ENCODE measurements around the gene ACP6. TPM values are rescaled to one million over a fixed set of nuclear protein-coding genes. Genes with fewer than 3 reads are reported as not detected.
A peak's percentile ranks its signal among the peaks of the same experiment; 100 is the strongest.

Gene ACP6
- total RNA-seq, 1 experiment from 2014 or later = 31.5 TPM

GRCh38 chr1:147643974-147644373 is 26.4 kb downstream of the ACP6 start:
- H3K4me3 Mint-ChIP-seq = no peak overlapping the region
- H3K27ac Mint-ChIP-seq = no peak overlapping the region
- H3K9me3 Mint-ChIP-seq = no peaks in the 10 kb centered on the region
- ChIA-PET POLR2A (no interaction called here), CTCF (interaction anchor here (1.5 kb wide), 1 partner anchor 11 kb away, joined by 4 read pairs; no protein-coding TSS in a partner anchor)
- ATAC-seq (no peak), DNase-seq (ENCODE audit: low spot score) (no peak)
- TF ChIP-seq ZMAT4 (CRISPR knock-in tag; IDR thresholded peaks at IDR 0.05) (no peak), ZNF232 (CRISPR knock-in tag; IDR thresholded peaks at IDR 0.05) (no peak), ZNF671 (CRISPR knock-in tag; IDR thresholded peaks at IDR 0.05) (no peak), TEAD1 (CRISPR knock-in tag; IDR thresholded peaks at IDR 0.05) (no peak), MLX (CRISPR knock-in tag; IDR thresholded peaks at IDR 0.05) (no peak), RORB (CRISPR knock-in tag; IDR thresholded peaks at IDR 0.05) (no peak), JUN (CRISPR knock-in tag; IDR thresholded peaks at IDR 0.05) (no peak), USF2 (CRISPR knock-in tag; IDR thresholded peaks at IDR 0.05) (no peak), OVOL2 (CRISPR knock-in tag; IDR thresholded peaks at IDR 0.05; ENCODE audit: borderline replicate concordance) (no peak)
- TF ChIP-seq, protein P1, sequence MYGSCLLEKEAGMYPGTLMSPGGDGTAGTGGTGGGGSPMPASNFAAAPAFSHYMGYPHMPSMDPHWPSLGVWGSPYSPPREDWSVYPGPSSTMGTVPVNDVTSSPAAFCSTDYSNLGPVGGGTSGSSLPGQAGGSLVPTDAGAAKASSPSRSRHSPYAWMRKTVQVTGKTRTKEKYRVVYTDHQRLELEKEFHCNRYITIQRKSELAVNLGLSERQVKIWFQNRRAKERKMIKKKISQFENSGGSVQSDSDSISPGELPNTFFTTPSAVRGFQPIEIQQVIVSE (CRISPR knock-in tag; IDR thresholded peaks at IDR 0.05; ENCODE audit: borderline replicate concordance) = no peak
- peaks cover 11% of the 10 kb centered on the region for H3K4me1 Mint-ChIP-seq
- peaks cover 9% of the 10 kb centered on the region for H3K36me3 Mint-ChIP-seq
- H3K27me3 Mint-ChIP-seq (ENCODE audit: low read depth) = no peaks in the 10 kb centered on the region

DNA sequence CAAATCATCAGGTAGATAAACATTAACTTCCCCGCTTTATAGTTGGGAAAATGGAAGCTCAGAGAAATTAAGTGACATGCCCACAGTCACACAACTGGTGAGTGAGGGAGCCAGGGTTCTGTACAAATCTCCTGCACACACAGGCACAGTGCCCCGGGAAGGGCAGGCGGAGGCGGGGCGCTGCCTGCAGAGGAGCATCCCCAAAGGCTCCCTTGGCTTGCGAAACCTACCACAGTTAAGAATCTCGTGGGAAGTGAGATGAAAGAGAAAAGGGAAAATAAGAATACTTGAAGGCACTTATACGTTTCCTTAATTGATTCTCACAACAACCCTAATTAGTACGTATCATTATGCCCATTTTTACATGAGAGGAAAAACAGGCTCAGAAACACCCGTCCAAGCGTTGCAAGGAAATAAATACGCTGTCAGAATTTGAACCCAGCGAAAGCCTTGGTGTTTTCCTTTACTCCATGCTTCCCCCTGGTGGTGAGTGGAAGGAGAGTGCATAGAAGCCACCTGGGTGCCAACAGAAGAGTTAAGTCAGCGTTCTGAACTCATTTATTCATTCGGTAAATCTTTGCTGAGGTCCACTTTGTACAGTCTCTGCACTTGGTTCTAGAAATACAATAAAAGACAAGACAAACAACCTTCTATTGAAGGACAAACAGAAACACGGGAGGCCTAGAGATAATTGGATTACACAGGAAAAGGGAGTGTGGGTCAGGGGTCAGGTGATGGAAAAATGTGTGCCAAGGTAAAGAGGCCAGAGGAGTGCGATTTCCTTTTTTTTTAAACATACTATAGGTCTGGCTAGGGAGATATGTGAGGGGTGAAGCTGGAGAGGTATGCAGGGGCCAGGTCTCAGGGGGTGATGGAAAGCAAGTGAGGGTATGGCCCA is 28.4 kb downstream of the ACP6 start:
- Mint-ChIP-seq H3K4me1 (peaks cover 11% of the 10 kb centered on the region), H3K36me3 (peaks cover 7% of the 10 kb centered on the region; the same call in 1 of the 2 replicates), H3K27ac (no peak overlapping the region), H3K4me3 (no peak overlapping the region), H3K9me3 (no peaks in the 10 kb centered on the region), H3K27me3 (ENCODE audit: low read depth) (no peaks in the 10 kb centered on the region)
- TF ChIP-seq, protein P2, sequence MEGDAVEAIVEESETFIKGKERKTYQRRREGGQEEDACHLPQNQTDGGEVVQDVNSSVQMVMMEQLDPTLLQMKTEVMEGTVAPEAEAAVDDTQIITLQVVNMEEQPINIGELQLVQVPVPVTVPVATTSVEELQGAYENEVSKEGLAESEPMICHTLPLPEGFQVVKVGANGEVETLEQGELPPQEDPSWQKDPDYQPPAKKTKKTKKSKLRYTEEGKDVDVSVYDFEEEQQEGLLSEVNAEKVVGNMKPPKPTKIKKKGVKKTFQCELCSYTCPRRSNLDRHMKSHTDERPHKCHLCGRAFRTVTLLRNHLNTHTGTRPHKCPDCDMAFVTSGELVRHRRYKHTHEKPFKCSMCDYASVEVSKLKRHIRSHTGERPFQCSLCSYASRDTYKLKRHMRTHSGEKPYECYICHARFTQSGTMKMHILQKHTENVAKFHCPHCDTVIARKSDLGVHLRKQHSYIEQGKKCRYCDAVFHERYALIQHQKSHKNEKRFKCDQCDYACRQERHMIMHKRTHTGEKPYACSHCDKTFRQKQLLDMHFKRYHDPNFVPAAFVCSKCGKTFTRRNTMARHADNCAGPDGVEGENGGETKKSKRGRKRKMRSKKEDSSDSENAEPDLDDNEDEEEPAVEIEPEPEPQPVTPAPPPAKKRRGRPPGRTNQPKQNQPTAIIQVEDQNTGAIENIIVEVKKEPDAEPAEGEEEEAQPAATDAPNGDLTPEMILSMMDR (IDR thresholded peaks at IDR 0.05) = peak; percentile 84
- TF ChIP-seq ZNF423 (CRISPR knock-in tag; IDR thresholded peaks at IDR 0.05) = no peak
- TF ChIP-seq SP1 (CRISPR knock-in tag; conservative IDR thresholded peaks at IDR 0.05) = no peak
- peak; percentile 34 for ATAC-seq
- DNase-seq (ENCODE audit: low spot score) = peak; percentile 55
- POLR2A ChIA-PET = no interaction called here
- CTCF ChIA-PET = interaction anchor here (0.6 to 2.0 kb wide), 19 partner anchors 9 to 368 kb away, joined by 3 to 28 read pairs (median 5); partner anchors contain the start of gene ACP6

DNA sequence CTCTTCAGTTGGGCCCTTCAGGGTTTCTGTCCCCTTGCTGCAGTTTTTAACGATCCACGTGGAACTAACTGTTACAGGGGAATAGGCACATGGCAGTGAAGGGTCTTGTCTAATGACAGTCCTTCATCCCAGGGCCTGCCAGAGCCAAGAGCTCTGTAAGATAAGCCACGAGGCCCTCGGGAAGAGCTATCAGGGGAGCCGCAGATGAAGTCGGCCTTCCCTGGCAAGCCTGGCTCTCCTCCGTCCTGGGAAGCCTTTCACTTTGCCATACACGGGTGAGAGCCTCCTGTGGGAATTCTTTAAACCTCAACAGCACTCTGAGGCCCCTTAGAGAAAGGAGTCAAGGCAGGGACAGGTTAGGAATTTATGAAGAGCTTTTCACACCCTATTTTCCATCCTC is 29.0 kb downstream of the ACP6 start:
- Mint-ChIP-seq H3K27me3 (ENCODE audit: low read depth) (no peaks in the 10 kb centered on the region), H3K4me3 (no peak overlapping the region), H3K9me3 (no peaks in the 10 kb centered on the region), H3K36me3 (peaks cover 7% of the 10 kb centered on the region; the same call in 1 of the 2 replicates), H3K27ac (no peak overlapping the region), H3K4me1 (peaks cover 11% of the 10 kb centered on the region)
- ChIA-PET POLR2A (no interaction called here), CTCF (interaction anchor here (0.6 to 2.0 kb wide), 21 partner anchors 8 to 368 kb away, joined by 3 to 28 read pairs (median 4); partner anchors contain the start of gene ACP6)
- ATAC-seq (no peak; the same call in 1 of the 2 replicates), DNase-seq (ENCODE audit: low spot score) (no peak)
- TF ChIP-seq FOXP1 (CRISPR knock-in tag; IDR thresholded peaks at IDR 0.05; ENCODE audit: borderline replicate concordance) (no peak), SOX15 (CRISPR knock-in tag; IDR thresholded peaks at IDR 0.05) (no peak), ATF1 (CRISPR knock-in tag; IDR thresholded peaks at IDR 0.05) (no peak), GTF2I (CRISPR knock-in tag; conservative IDR thresholded peaks at IDR 0.05) (no peak), GABPB1 (CRISPR knock-in tag; IDR thresholded peaks at IDR 0.05) (no peak), MLX (CRISPR knock-in tag; IDR thresholded peaks at IDR 0.05) (no peak), KAT7 (CRISPR knock-in tag; IDR thresholded peaks at IDR 0.05; ENCODE audit: borderline replicate concordance) (no peak)
- TF ChIP-seq, protein P3, sequence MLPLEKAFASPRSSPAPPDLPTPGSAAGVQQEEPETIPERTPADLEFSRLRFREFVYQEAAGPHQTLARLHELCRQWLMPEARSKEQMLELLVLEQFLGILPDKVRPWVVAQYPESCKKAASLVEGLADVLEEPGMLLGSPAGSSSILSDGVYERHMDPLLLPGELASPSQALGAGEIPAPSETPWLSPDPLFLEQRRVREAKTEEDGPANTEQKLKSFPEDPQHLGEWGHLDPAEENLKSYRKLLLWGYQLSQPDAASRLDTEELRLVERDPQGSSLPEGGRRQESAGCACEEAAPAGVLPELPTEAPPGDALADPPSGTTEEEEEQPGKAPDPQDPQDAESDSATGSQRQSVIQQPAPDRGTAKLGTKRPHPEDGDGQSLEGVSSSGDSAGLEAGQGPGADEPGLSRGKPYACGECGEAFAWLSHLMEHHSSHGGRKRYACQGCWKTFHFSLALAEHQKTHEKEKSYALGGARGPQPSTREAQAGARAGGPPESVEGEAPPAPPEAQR (CRISPR knock-in tag; IDR thresholded peaks at IDR 0.05) = no peak
- TF ChIP-seq, protein P4, sequence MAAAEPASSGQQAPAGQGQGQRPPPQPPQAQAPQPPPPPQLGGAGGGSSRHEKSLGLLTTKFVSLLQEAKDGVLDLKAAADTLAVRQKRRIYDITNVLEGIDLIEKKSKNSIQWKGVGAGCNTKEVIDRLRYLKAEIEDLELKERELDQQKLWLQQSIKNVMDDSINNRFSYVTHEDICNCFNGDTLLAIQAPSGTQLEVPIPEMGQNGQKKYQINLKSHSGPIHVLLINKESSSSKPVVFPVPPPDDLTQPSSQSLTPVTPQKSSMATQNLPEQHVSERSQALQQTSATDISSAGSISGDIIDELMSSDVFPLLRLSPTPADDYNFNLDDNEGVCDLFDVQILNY (CRISPR knock-in tag; IDR thresholded peaks at IDR 0.05) = no peak

Data from WTC11 (cell line).